CD4-positive, alpha-beta T cell treated with Interleukin-15 for 1 hour (primary cell): ENCODE data around the gene VPS50.
"Not testable (repeated sequence)": the region's sequence is repeated elsewhere in the genome, so short reads cannot be mapped to it uniquely, and the experiment has no call there.

Experiments used
- DNase-seq: peaks from one replicate; pipeline ENCODE4 v3.0.0-alpha.2; 2020

VPS50 gene

GRCh38 chr7:93239824-93240223 lies 7.7 kb downstream of the VPS50 start:
- DNase-seq: no peak

GRCh38 chr7:93242106-93242505 lies 9.9 kb downstream of the VPS50 start:
- no peak for DNase-seq

- no peak for DNase-seq
These were observed 13.6 kb downstream of the VPS50 start for GRCh38 chr7:93245525-93246432.

- DNase-seq: no peak
These were observed 17.5 kb downstream of the VPS50 start for GRCh38 chr7:93249491-93250148.

- DNase-seq: no peak
These were observed 26.5 kb downstream of the VPS50 start for GRCh38 chr7:93258661-93259060.

GRCh38 chr7:93262535-93262934 lies 30.4 kb downstream of the VPS50 start:
- DNase-seq: no peak

- no peak for DNase-seq
These were observed 33.1 kb downstream of the VPS50 start for GRCh38 chr7:93265220-93265619.

GRCh38 chr7:93279541-93279940 lies 47.4 kb downstream of the VPS50 start:
- DNase-seq: no peak

GRCh38 chr7:93284908-93285307 lies 52.7 kb downstream of the VPS50 start:
- no peak for DNase-seq

GRCh38 chr7:93293229-93293628 lies 61.1 kb downstream of the VPS50 start:
- DNase-seq: no peak

GRCh38 chr7:93298206-93298605 lies 66.0 kb downstream of the VPS50 start:
- no peak for DNase-seq

GRCh38 chr7:93298671-93299070 lies 66.5 kb downstream of the VPS50 start:
- no peak for DNase-seq

- no peak for DNase-seq
These were observed 69.6 kb downstream of the VPS50 start for GRCh38 chr7:93301736-93302135.

GRCh38 chr7:93307131-93307660 lies 75.0 kb downstream of the VPS50 start:
- no peak for DNase-seq

- DNase-seq: no peak
These were observed 75.8 kb downstream of the VPS50 start for GRCh38 chr7:93307943-93308342.

GRCh38 chr7:93310346-93310745 lies 78.2 kb downstream of the VPS50 start:
- DNase-seq: no peak

GRCh38 chr7:93314449-93314848 lies 82.3 kb downstream of the VPS50 start:
- DNase-seq: no peak

GRCh38 chr7:93315896-93316295 lies 83.7 kb downstream of the VPS50 start:
- DNase-seq: no peak

- no peak for DNase-seq
These were observed 84.6 kb downstream of the VPS50 start for GRCh38 chr7:93316730-93317129.

- no peak for DNase-seq
These were observed 88.7 kb downstream of the VPS50 start for GRCh38 chr7:93320887-93321286.

GRCh38 chr7:93326291-93326690 lies 94.1 kb downstream of the VPS50 start:
- DNase-seq: not testable (repeated sequence)

- no peak for DNase-seq
These were observed 95.0 kb downstream of the VPS50 start for GRCh38 chr7:93327006-93327633.

GRCh38 chr7:93331706-93332105 lies 99.5 kb downstream of the VPS50 start:
- DNase-seq: no peak

- DNase-seq: no peak
These were observed 100.0 kb downstream of the VPS50 start for GRCh38 chr7:93332172-93332571.
